ENCODE results near the gene CD72.

CD72 gene

GRCh38 chr9:35618325-35618727 is at the start of gene CD72:
Gene CD72, minus strand, starts transcription at chr9:35618413. Its CDS starts 110 bp downstream, at chr9:35618303.
- no peak for DNase-seq (ENCODE audit: low read depth)

- no peak for DNase-seq (ENCODE audit: low read depth)
Observed at GRCh38 chr9:35667939-35668338, 49.7 kb upstream of the CD72 start.

- no peak for DNase-seq (ENCODE audit: low read depth)
Observed at GRCh38 chr9:35666549-35666948, 48.3 kb upstream of the CD72 start.

- DNase-seq (ENCODE audit: low read depth) = no peak
Observed at GRCh38 chr9:35666045-35666444, 47.8 kb upstream of the CD72 start.

GRCh38 chr9:35665471-35665818 is 47.2 kb upstream of the CD72 start:
- DNase-seq (ENCODE audit: low read depth) = no peak

GRCh38 chr9:35664531-35665470 is 46.6 kb upstream of the CD72 start, which contains the start of gene ARHGEF39:
Gene ARHGEF39, minus strand, starts transcription at chr9:35665195. Its CDS starts 26 bp downstream, at chr9:35665169.
- no peak for DNase-seq (ENCODE audit: low read depth)

GRCh38 chr9:35662437-35662836 is 44.2 kb upstream of the CD72 start:
- no peak for DNase-seq (ENCODE audit: low read depth)

- DNase-seq (ENCODE audit: low read depth) = no peak
Observed at GRCh38 chr9:35661756-35662350, 43.6 kb upstream of the CD72 start.

GRCh38 chr9:35660966-35661415 is 42.8 kb upstream of the CD72 start:
- DNase-seq (ENCODE audit: low read depth) = no peak

- DNase-seq (ENCODE audit: low read depth) = no peak
Observed at GRCh38 chr9:35659340-35659739, 41.1 kb upstream of the CD72 start.

GRCh38 chr9:35658968-35659220 is 40.7 kb upstream of the CD72 start:
- DNase-seq (ENCODE audit: low read depth) = no peak

- no peak for DNase-seq (ENCODE audit: low read depth)
Observed at GRCh38 chr9:35658137-35658967, 40.1 kb upstream of the CD72 start, which contains the start of gene CCDC107. Gene CCDC107, plus strand, starts transcription at chr9:35658292. Its CDS starts 88 bp downstream, at chr9:35658380.

GRCh38 chr9:35657546-35658136 is 39.4 kb upstream of the CD72 start, which contains the start of gene RMRP:
Gene RMRP, minus strand, starts transcription at chr9:35658019.
- DNase-seq (ENCODE audit: low read depth) = peak; percentile 99

- DNase-seq (ENCODE audit: low read depth) = no peak
Observed at GRCh38 chr9:35656831-35657545, 38.8 kb upstream of the CD72 start.

- no peak for DNase-seq (ENCODE audit: low read depth)
Observed at GRCh38 chr9:35656348-35656747, 38.1 kb upstream of the CD72 start.

GRCh38 chr9:35653611-35654010 is 35.4 kb upstream of the CD72 start:
- DNase-seq (ENCODE audit: low read depth) = no peak

GRCh38 chr9:35652829-35653209 is 34.6 kb upstream of the CD72 start:
- DNase-seq (ENCODE audit: low read depth) = no peak

GRCh38 chr9:35651956-35652828 is 34.0 kb upstream of the CD72 start:
- DNase-seq (ENCODE audit: low read depth) = peak; percentile 28

- DNase-seq (ENCODE audit: low read depth) = no peak
Observed at GRCh38 chr9:35650341-35651158, 32.3 kb upstream of the CD72 start, which contains the start of gene SIT1. Gene SIT1, minus strand, starts transcription at chr9:35650931. Its CDS starts 78 bp downstream, at chr9:35650853.
